K562 (cell line): Measurements from ENCODE around the gene PDLIM7. TPM values are rescaled to one million over a fixed set of nuclear protein-coding genes. Genes with fewer than 3 reads are reported as not detected.
A peak's percentile ranks its signal among the peaks of the same experiment; 100 is the strongest.

Experiments used
- BACH1 ChIP-seq: fragments of 200-800 bp; sonication (Bioruptor generic); IDR thresholded peaks from 2 replicates; pipeline ENCODE4 v1.6.1; 2016; ENCODE audit warnings: missing genetic modification characterization, missing compliant biosample characterization
- CCAR2 ChIP-seq: fragments of 200-400 bp; formaldehyde crosslinking; IDR thresholded peaks from 2 replicates; pipeline ENCODE4 v1.6.1; 2017; ENCODE audit warnings: mild to moderate bottlenecking, low read depth, low read length
- ELF1 ChIP-seq: fragments of 200-800 bp; sonication (Bioruptor generic); IDR thresholded peaks from 2 replicates; pipeline ENCODE4 v1.6.1; 2016; ENCODE audit warnings: missing genetic modification characterization, missing compliant biosample characterization
- GATAD2A ChIP-seq: fragments of 450-650 bp; IDR thresholded peaks from 2 replicates; pipeline ENCODE4 v1.6.1; 2017
- KDM4B ChIP-seq, 2 experiments: fragments of 450-650 bp in 1 of 2; sonication (generic) in 1 of 2; IDR thresholded peaks; 2 replicates each; pipeline ENCODE4 v1.6.1; 2016 to 2017; ENCODE audit warnings: borderline replicate concordance in 2 of 2, antibody characterized with exemption in 1 of 2, low read depth in 1 of 2, mild to moderate bottlenecking in 1 of 2
- KLF6 ChIP-seq: fragments of 250-450 bp; sonication (Bioruptor Pico); IDR thresholded peaks from 2 replicates; pipeline ENCODE4 v1.4.0; 2020; ENCODE audit warnings: mild to moderate bottlenecking, moderate library complexity, borderline replicate concordance
- LEF1 ChIP-seq: fragments of 450-650 bp; IDR thresholded peaks from 2 replicates; pipeline ENCODE4 v1.6.1; 2016; ENCODE audit warnings: mild to moderate bottlenecking
- MIER1 ChIP-seq: fragments of 450-650 bp; IDR thresholded peaks from 2 replicates; pipeline ENCODE4 v1.6.1; 2016; ENCODE audit warnings: antibody characterized with exemption, mild to moderate bottlenecking, low read depth
- MXI1 ChIP-seq: IDR thresholded peaks from 2 replicates; pipeline ENCODE4 v1.6.1; 2011; ENCODE audit warnings: low read depth, mild to moderate bottlenecking, improper control_type of control experiment, low read length
- RHOXF2B ChIP-seq: fragments of 250-450 bp; sonication (Bioruptor Pico); conservative IDR thresholded peaks from 2 replicates; pipeline ENCODE4 v1.5.1; 2021
- SAFB ChIP-seq: fragments of 200-400 bp; formaldehyde crosslinking; IDR thresholded peaks from 2 replicates; pipeline ENCODE4 v1.6.1; 2017; ENCODE audit warnings: low read depth, low read length, borderline replicate concordance
- ZNF143 ChIP-seq: sonication (generic); formaldehyde crosslinking; IDR thresholded peaks from 2 replicates; pipeline ENCODE4 v1.9.0; 2022; ENCODE audit warnings: mild to moderate bottlenecking, missing genetic modification reagents
- ZNF431 ChIP-seq: sonication (generic); formaldehyde crosslinking; IDR thresholded peaks from 2 replicates; pipeline ENCODE4 v1.8.0; 2022; ENCODE audit warnings: mild to moderate bottlenecking, missing genetic modification reagents
- ZNF551 ChIP-seq: fragments of 250-450 bp; sonication (Bioruptor Pico); IDR thresholded peaks from 2 replicates; pipeline ENCODE4 v1.5.0; 2021; ENCODE audit warnings: mild to moderate bottlenecking, moderate library complexity
- ZNF586 ChIP-seq: fragments of 450-650 bp; formaldehyde crosslinking; conservative IDR thresholded peaks from 2 replicates; pipeline ENCODE4 v1.4.0; 2020; ENCODE audit warnings: mild to moderate bottlenecking, moderate library complexity
- ZSCAN32 ChIP-seq: fragments of 450-650 bp; formaldehyde crosslinking; IDR thresholded peaks from 2 replicates; pipeline ENCODE4 v1.4.0; 2020; ENCODE audit warnings: mild to moderate bottlenecking, moderate library complexity
- polyA plus RNA-seq, 8 experiments: library from polyadenylated mRNA; depleted of rRNA in 4 of 8; stranded (reverse) in 5 of 8; unstranded in 3 of 8; fragments of >200 nt; fragmentation: Nextera tagmentation in 2 of 8; fragmentation: Illumina TruSeq in 1 of 8; extraction: Ambion mirVana in 2 of 8; extraction: Trizol in 1 of 8; gene quantifications; 2 replicates each; pipeline versions ENCODE4 v1.2.1 to v1.2.3, GENCODE V29; 2011 to 2014; ENCODE audit warnings: inconsistent platforms in 1 of 8, missing spikeins in 1 of 8
- total RNA-seq, 7 experiments: library from RNA; depleted of rRNA in 6 of 7; stranded (reverse); fragments of >200 nt in 6 of 7; fragmentation: Illumina TruSeq in 2 of 7; extraction: Trizol in 2 of 7; gene quantifications; 2 replicates each; pipeline versions ENCODE4 v1.2.1 to v1.2.3, GENCODE V29; 2011 to 2021; ENCODE audit warnings: low replicate concordance in 1 of 7
- TF ChIP-seq, protein P1 (sequence below): IDR thresholded peaks from 3 replicates; pipeline ENCODE4 v1.6.1; 2011; ENCODE audit warnings: borderline replicate concordance, mild to moderate bottlenecking, moderate library complexity; ENCODE audit not compliant: insufficient read length; ENCODE audit errors: extremely low read depth
- TF ChIP-seq, protein P2 (sequence below): sonication (generic); formaldehyde crosslinking; IDR thresholded peaks from 2 replicates; pipeline ENCODE4 v1.8.0; 2022; ENCODE audit warnings: mild to moderate bottlenecking, missing genetic modification reagents
- TF ChIP-seq, protein P3 (sequence below): fragments of 250-450 bp; sonication (Bioruptor Pico); IDR thresholded peaks from 2 replicates; pipeline ENCODE4 v1.9.0; 2021; ENCODE audit warnings: mild to moderate bottlenecking

PDLIM7 gene
- total and polyA plus RNA-seq, 9 of the 15 experiments (the other 6 are each of a cell fraction or from before 2014, with no cell fraction given) = 2.1 to 124 (median 32.6) TPM

DNA sequence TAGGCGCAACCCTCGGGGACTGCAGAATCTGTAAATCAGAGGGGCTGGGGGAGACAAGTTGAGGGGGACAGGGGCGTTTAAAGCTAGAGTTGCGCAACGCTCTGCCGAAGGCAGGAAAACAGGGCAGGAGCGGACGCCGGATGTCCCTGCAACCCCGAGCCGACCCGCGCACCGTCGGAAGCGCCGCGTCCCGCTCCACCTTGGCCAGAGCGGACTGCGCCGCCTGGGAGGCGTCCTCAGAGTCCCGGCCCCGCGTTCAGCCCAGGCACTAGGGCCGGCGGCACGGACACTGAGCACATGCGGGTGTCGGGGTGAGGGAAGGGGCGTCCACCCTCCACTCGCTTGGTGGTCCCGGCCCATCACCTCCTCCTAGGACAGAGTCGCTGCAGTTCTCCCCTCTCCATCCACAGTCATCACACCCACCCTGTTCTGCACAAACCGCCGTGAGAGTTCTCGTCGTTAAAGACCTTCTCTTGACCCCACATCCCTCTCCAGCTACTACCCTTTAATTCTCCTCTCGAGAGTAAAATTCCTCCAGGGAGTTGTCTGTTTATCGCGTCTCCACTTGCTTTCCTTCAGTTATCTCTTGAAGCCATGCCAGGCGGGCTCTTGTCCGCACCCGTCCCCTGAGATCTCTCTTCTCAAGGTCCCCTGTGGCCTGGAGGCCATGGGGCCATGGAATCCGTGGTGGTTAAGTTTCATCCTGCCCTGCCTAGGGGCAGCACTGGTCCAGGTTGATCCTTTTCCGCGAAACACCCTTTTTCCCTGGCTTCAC lies 796 bp upstream of the PDLIM7 start (continued):
- no peak for TF ChIP-seq RHOXF2B (CRISPR knock-in tag)
- TF ChIP-seq, protein P1, sequence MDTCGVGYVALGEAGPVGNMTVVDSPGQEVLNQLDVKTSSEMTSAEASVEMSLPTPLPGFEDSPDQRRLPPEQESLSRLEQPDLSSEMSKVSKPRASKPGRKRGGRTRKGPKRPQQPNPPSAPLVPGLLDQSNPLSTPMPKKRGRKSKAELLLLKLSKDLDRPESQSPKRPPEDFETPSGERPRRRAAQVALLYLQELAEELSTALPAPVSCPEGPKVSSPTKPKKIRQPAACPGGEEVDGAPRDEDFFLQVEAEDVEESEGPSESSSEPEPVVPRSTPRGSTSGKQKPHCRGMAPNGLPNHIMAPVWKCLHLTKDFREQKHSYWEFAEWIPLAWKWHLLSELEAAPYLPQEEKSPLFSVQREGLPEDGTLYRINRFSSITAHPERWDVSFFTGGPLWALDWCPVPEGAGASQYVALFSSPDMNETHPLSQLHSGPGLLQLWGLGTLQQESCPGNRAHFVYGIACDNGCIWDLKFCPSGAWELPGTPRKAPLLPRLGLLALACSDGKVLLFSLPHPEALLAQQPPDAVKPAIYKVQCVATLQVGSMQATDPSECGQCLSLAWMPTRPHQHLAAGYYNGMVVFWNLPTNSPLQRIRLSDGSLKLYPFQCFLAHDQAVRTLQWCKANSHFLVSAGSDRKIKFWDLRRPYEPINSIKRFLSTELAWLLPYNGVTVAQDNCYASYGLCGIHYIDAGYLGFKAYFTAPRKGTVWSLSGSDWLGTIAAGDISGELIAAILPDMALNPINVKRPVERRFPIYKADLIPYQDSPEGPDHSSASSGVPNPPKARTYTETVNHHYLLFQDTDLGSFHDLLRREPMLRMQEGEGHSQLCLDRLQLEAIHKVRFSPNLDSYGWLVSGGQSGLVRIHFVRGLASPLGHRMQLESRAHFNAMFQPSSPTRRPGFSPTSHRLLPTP = no peak
- 0 out of 2 replicates have a peak, but pooled peaks have one; percentile 21 for TF ChIP-seq ZNF143 (CRISPR knock-in tag)
- no peak for TF ChIP-seq KLF6
- TF ChIP-seq, protein P2, sequence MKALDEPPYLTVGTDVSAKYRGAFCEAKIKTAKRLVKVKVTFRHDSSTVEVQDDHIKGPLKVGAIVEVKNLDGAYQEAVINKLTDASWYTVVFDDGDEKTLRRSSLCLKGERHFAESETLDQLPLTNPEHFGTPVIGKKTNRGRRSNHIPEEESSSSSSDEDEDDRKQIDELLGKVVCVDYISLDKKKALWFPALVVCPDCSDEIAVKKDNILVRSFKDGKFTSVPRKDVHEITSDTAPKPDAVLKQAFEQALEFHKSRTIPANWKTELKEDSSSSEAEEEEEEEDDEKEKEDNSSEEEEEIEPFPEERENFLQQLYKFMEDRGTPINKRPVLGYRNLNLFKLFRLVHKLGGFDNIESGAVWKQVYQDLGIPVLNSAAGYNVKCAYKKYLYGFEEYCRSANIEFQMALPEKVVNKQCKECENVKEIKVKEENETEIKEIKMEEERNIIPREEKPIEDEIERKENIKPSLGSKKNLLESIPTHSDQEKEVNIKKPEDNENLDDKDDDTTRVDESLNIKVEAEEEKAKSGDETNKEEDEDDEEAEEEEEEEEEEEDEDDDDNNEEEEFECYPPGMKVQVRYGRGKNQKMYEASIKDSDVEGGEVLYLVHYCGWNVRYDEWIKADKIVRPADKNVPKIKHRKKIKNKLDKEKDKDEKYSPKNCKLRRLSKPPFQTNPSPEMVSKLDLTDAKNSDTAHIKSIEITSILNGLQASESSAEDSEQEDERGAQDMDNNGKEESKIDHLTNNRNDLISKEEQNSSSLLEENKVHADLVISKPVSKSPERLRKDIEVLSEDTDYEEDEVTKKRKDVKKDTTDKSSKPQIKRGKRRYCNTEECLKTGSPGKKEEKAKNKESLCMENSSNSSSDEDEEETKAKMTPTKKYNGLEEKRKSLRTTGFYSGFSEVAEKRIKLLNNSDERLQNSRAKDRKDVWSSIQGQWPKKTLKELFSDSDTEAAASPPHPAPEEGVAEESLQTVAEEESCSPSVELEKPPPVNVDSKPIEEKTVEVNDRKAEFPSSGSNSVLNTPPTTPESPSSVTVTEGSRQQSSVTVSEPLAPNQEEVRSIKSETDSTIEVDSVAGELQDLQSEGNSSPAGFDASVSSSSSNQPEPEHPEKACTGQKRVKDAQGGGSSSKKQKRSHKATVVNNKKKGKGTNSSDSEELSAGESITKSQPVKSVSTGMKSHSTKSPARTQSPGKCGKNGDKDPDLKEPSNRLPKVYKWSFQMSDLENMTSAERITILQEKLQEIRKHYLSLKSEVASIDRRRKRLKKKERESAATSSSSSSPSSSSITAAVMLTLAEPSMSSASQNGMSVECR (CRISPR knock-in tag) = peak; percentile 72; the same call in 1 of the 2 replicates
- TF ChIP-seq, protein P3, sequence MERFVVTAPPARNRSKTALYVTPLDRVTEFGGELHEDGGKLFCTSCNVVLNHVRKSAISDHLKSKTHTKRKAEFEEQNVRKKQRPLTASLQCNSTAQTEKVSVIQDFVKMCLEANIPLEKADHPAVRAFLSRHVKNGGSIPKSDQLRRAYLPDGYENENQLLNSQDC = no peak
- TF ChIP-seq SAFB = no peak
- no peak for TF ChIP-seq CCAR2
- TF ChIP-seq ZNF431 (CRISPR knock-in tag) = no peak
- no peak for TF ChIP-seq MXI1
- TF ChIP-seq MIER1 = no peak
- TF ChIP-seq ELF1 (tag) = no peak
- TF ChIP-seq ZNF551 (CRISPR knock-in tag) = no peak
- TF ChIP-seq KDM4B (IDR thresholded peaks at IDR 0.05; ENCODE audit: borderline replicate concordance in 2 of 2, low read depth in 1 of 2) = 0 out of 4 replicates have a peak, but pooled peaks of 1 of the 2 experiments have one; percentile 41
- no peak for TF ChIP-seq ZNF586
- TF ChIP-seq GATAD2A = no peak
- no peak; the same call in 1 of the 2 replicates for TF ChIP-seq LEF1
- TF ChIP-seq BACH1 (tag) = no peak
- no peak for TF ChIP-seq ZSCAN32
